Measurements from ENCODE around the gene HOXD13.
A peak's percentile ranks its signal among the peaks of the same experiment; 100 is the strongest.

HOXD13 gene

GRCh38 chr2:176112375-176113302, 20.1 kb downstream of the HOXD13 start:
- Histone ChIP-seq H3K4me3 (no peak overlapping the region), H3K27ac (no peak overlapping the region), H3K27me3 (peaks cover 12 to 100% of the 10 kb centered on the region in 2 donors), H3K4me1 (peaks cover 0 to 28% (median 20%) of the 10 kb centered on the region in 4 donors), H3K36me3 (no peaks in the 10 kb centered on the region), H3K9me3 (no peaks in the 10 kb centered on the region)
- no peak for DNase-seq
- TF ChIP-seq CTCF (IDR thresholded peaks at IDR 0.05): no peak
- intact Hi-C loops (cut with DNase I; ENCODE audit: low total_unique reads): loop anchor here (10.0 kb wide), 1 partner anchor 1032 kb away; no protein-coding TSS in a partner anchor

GRCh38 chr2:176114120-176114929, 21.8 kb downstream of the HOXD13 start:
- Histone ChIP-seq H3K4me1 (peaks cover 0 to 11% (median 7%) of the 10 kb centered on the region in 4 donors), H3K36me3 (no peaks in the 10 kb centered on the region), H3K9me3 (no peaks in the 10 kb centered on the region), H3K4me3 (no peak overlapping the region), H3K27ac (no peak overlapping the region), H3K27me3 (peaks cover 10 to 100% of the 10 kb centered on the region in 2 donors)
- TF ChIP-seq CTCF (IDR thresholded peaks at IDR 0.05): no peak
- intact Hi-C loops (cut with DNase I; ENCODE audit: low total_unique reads): loop anchor here (10.0 kb wide), 1 partner anchor 1030 kb away; no protein-coding TSS in a partner anchor
- no peak for DNase-seq

GRCh38 chr2:176114930-176115625, 22.6 kb downstream of the HOXD13 start:
- H3K27ac ChIP-seq: no peak overlapping the region
- no peak for TF ChIP-seq CTCF (IDR thresholded peaks at IDR 0.05)
- peaks cover 10 to 100% of the 10 kb centered on the region in 2 donors for H3K27me3 ChIP-seq
- H3K4me3 ChIP-seq: no peak overlapping the region
- no peaks in the 10 kb centered on the region for H3K36me3 ChIP-seq
- no peaks in the 10 kb centered on the region for H3K9me3 ChIP-seq
- H3K4me1 ChIP-seq: peaks cover 0 to 11% (median 7%) of the 10 kb centered on the region in 4 donors
- intact Hi-C loops (cut with DNase I; ENCODE audit: low total_unique reads): loop anchor here (10.0 kb wide), 1 partner anchor 1030 kb away; no protein-coding TSS in a partner anchor
- DNase-seq: no peak

GRCh38 chr2:176115883-176116813, 23.6 kb downstream of the HOXD13 start, which contains the start of gene HOXD10:
TSS of gene HOXD10 (plus strand) at chr2:176116778. CDS start at chr2:176116834, 56 bp downstream.
- Histone ChIP-seq H3K4me3 (peak within 1 kb of the TSS in 1 of 2 donors; percentile 12), H3K9me3 (no peaks in the 10 kb centered on the region), H3K4me1 (peaks cover 0 to 11% (median 7%) of the 10 kb centered on the region in 4 donors), H3K27ac (no peak within 1 kb of the TSS), H3K36me3 (no peaks in the 10 kb centered on the region), H3K27me3 (peaks cover 10 to 100% of the 10 kb centered on the region in 2 donors)
- DNase-seq: no peak
- peak; percentile 10 to 23 for TF ChIP-seq CTCF (IDR thresholded peaks at IDR 0.05)
- intact Hi-C loops (cut with DNase I; ENCODE audit: low total_unique reads): loop anchor here (10.0 kb wide), 1 partner anchor 1029 kb away; no protein-coding TSS in a partner anchor
